ENCODE results near the gene RAB29. TPM values are rescaled to one million over a fixed set of nuclear protein-coding genes. Genes with fewer than 3 reads are reported as not detected.

The RAB29 gene
- total and polyA plus RNA-seq, 4 experiments from 2014 or later = 59.7 to 102 (median 79.3) TPM

DNA sequence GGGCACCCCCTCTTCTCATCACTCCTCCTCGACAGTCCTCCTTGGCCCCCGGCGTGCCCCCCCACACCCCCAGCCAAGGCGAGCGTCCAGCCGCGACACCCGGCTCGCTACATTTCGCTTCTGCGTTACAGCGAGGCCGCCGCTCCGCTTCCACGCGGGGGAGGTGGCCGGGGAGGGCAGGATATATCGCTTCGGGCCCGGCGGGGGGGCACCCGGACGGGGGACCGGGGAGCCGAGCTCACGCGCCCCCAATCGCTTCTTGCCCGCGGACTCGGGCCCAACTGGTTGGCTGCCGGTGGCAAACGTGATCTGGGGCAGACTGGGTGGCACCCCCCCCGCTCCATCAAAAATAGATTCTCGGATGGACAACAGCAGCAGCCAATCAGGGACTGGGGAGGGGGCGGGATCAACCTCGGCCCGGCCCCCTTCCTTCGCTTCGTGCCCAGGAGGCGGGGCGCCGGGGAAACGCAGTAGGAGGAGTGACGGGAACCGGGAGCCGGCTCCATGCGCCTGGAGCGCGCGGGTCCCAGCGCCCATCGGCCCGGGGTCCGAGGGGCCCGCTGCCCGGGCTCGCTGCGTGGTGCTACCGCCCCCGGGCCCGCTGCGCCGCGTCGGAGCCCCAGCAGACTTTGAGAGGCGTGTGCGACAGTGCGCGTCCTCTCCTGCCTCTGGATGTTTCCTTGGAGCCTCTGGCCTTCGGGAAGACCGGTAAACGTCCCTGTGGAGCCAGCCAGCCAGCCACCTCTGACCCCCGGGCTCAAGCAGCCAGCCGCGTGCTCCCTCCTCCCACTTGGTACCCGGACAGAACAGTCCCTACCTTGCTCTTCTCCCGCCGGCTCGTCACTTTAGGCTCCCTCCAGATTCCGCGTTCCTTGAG, 37.8 kb upstream of the RAB29 start, which contains the start of gene SLC41A1:
Gene SLC41A1, minus strand, starts transcription at position 321 of the 877 bp plus-strand sequence. CDS start 2,757 bp downstream, outside the sequence.
- Histone ChIP-seq H3K27ac (ENCODE audit: low read depth, low read length) (peak within 1 kb of the TSS; percentile 69), H3K4me3 (ENCODE audit: low read length in 2 of 2) (peak within 1 kb of the TSS; percentile 71 to 88), H3K27me3 (ENCODE audit: insufficient read depth, low read length) (no peaks in the 10 kb centered on the region), H3K9me3 (ENCODE audit: control insufficient read depth in 1 of 2, low read length in 2 of 2) (no peaks in the 10 kb centered on the region), H3K36me3 (ENCODE audit: insufficient read depth, low read length) (no peaks in the 10 kb centered on the region), H3K4me1 (ENCODE audit: insufficient read depth, low read length) (peaks cover 54% of the 10 kb centered on the region)
- peak; percentile 90 to 96 (median 93) for DNase-seq
- ChIA-PET CTCF (ENCODE audit: partially characterized antibody) (interaction anchor here (0.8 kb wide), 1 partner anchor 164 kb away, joined by 3 read pairs; no protein-coding TSS in a partner anchor), POLR2A (ENCODE audit: partially characterized antibody) (interaction anchor here (0.6 to 4.0 kb wide), 9 partner anchors 8 to 182 kb away, joined by 3 to 23 read pairs (median 3); partner anchors contain the start of genes NUCKS1, PM20D1 and RAB29)
- Mint-ChIP-seq H3K27me3 (no peaks in the 10 kb centered on the region), H3K36me3 (peaks cover 8 to 34% of the 10 kb centered on the region in 2 donors), H3K27ac (peak within 1 kb of the TSS; percentile 82 to 95 (median 93)), H3K4me1 (peaks cover 37 to 62% (median 49%) of the 10 kb centered on the region in 4 donors), H3K9me3 (no peaks in the 10 kb centered on the region), H3K4me3 (peak within 1 kb of the TSS; percentile 91 to 96 (median 94))
- intact Hi-C loops (cut with micrococcal nuclease) = loop anchor here (1.0 kb wide), 4 partner anchors 37 to 181 kb away; partner anchors contain the start of genes ELK4, PM20D1 and RAB29

GRCh38 chr1:205812271-205812877, 37.1 kb upstream of the RAB29 start:
- H3K27ac Mint-ChIP-seq = peak overlapping the region; percentile 82 to 95 (median 93)
- Histone ChIP-seq H3K4me3 (ENCODE audit: low read length in 2 of 2) (peak overlapping the region; percentile 63 to 71), H3K9me3 (ENCODE audit: control insufficient read depth in 1 of 2, low read length in 2 of 2) (no peaks in the 10 kb centered on the region), H3K27me3 (ENCODE audit: insufficient read depth, low read length) (no peaks in the 10 kb centered on the region), H3K27ac (ENCODE audit: low read depth, low read length) (peak overlapping the region; percentile 69), H3K36me3 (ENCODE audit: insufficient read depth, low read length) (no peaks in the 10 kb centered on the region), H3K4me1 (ENCODE audit: insufficient read depth, low read length) (peaks cover 56% of the 10 kb centered on the region)
- CTCF ChIA-PET (ENCODE audit: partially characterized antibody) = interaction anchor here (0.8 to 3.1 kb wide), 2 partner anchors 165 kb away, joined by 3 to 9 read pairs; no protein-coding TSS in a partner anchor
- peaks cover 9 to 34% of the 10 kb centered on the region in 2 donors for H3K36me3 Mint-ChIP-seq
- POLR2A ChIA-PET (ENCODE audit: partially characterized antibody) = interaction anchor here (1.0 to 4.0 kb wide), 6 partner anchors 8 to 62 kb away, joined by 3 to 23 read pairs (median 6); partner anchors contain the start of genes NUCKS1, PM20D1 and RAB29
- H3K4me1 Mint-ChIP-seq = peaks cover 38 to 64% (median 54%) of the 10 kb centered on the region in 4 donors
- DNase-seq = peak in 1 of 5 donors; percentile 19
- H3K4me3 Mint-ChIP-seq = peak overlapping the region; percentile 89 to 93 (median 91)
- intact Hi-C loops (cut with micrococcal nuclease) = no loop called here
- H3K27me3 Mint-ChIP-seq = no peaks in the 10 kb centered on the region
- no peaks in the 10 kb centered on the region for H3K9me3 Mint-ChIP-seq

GRCh38 chr1:205811660-205812059, 36.4 kb upstream of the RAB29 start:
- peak overlapping the region; percentile 89 to 93 (median 91) for H3K4me3 Mint-ChIP-seq
- no peak for DNase-seq
- no peaks in the 10 kb centered on the region for H3K9me3 Mint-ChIP-seq
- intact Hi-C loops (cut with micrococcal nuclease) = no loop called here
- peaks cover 12 to 34% of the 10 kb centered on the region in 2 donors for H3K36me3 Mint-ChIP-seq
- Histone ChIP-seq H3K9me3 (ENCODE audit: control insufficient read depth in 1 of 2, low read length in 2 of 2) (no peaks in the 10 kb centered on the region), H3K27ac (ENCODE audit: low read depth, low read length) (peak overlapping the region; percentile 69), H3K27me3 (ENCODE audit: insufficient read depth, low read length) (no peaks in the 10 kb centered on the region), H3K4me3 (ENCODE audit: low read length in 2 of 2) (peak overlapping the region in 1 of 2 donors; percentile 63), H3K36me3 (ENCODE audit: insufficient read depth, low read length) (no peaks in the 10 kb centered on the region), H3K4me1 (ENCODE audit: insufficient read depth, low read length) (peaks cover 62% of the 10 kb centered on the region)
- peak overlapping the region; percentile 82 to 95 (median 93) for H3K27ac Mint-ChIP-seq
- H3K4me1 Mint-ChIP-seq = peaks cover 45 to 71% (median 61%) of the 10 kb centered on the region in 4 donors
- no peaks in the 10 kb centered on the region for H3K27me3 Mint-ChIP-seq
- ChIA-PET POLR2A (ENCODE audit: partially characterized antibody) (interaction anchor here (1.8 to 4.0 kb wide), 3 partner anchors 37 to 62 kb away, joined by 5 to 23 read pairs (median 10); partner anchors contain the start of genes NUCKS1, PM20D1 and RAB29), CTCF (ENCODE audit: partially characterized antibody) (interaction anchor here (1.1 to 3.1 kb wide), 4 partner anchors 38 to 166 kb away, joined by 3 to 9 read pairs (median 4); partner anchors contain the start of gene PM20D1)

GRCh38 chr1:205810448-205811157, 35.3 kb upstream of the RAB29 start:
- intact Hi-C loops (cut with micrococcal nuclease) = no loop called here
- POLR2A ChIA-PET (ENCODE audit: partially characterized antibody) = interaction anchor here (0.7 to 4.0 kb wide), 4 partner anchors 18 to 61 kb away, joined by 3 to 23 read pairs (median 6); partner anchors contain the start of genes NUCKS1, PM20D1 and RAB29

GRCh38 chr1:205809942-205810345, 34.7 kb upstream of the RAB29 start:
- H3K36me3 ChIP-seq (ENCODE audit: insufficient read depth, low read length) = no peaks in the 10 kb centered on the region
- H3K4me3 ChIP-seq (ENCODE audit: low read length in 2 of 2) = no peak overlapping the region
- peaks cover 58 to 87% (median 78%) of the 10 kb centered on the region in 4 donors for H3K4me1 Mint-ChIP-seq
- H3K9me3 Mint-ChIP-seq = no peaks in the 10 kb centered on the region
- intact Hi-C loops (cut with micrococcal nuclease) = no loop called here
- no peak overlapping the region for H3K27ac ChIP-seq (ENCODE audit: low read depth, low read length)
- POLR2A ChIA-PET (ENCODE audit: partially characterized antibody) = interaction anchor here (2.1 to 4.0 kb wide), 2 partner anchors 35 to 60 kb away, joined by 6 to 23 read pairs; partner anchors contain the start of genes NUCKS1 and RAB29
- H3K27me3 Mint-ChIP-seq = no peaks in the 10 kb centered on the region
- peak overlapping the region in 2 of 8 donors; percentile 75 to 91 for H3K4me3 Mint-ChIP-seq
- H3K27ac Mint-ChIP-seq = peak overlapping the region in 1 of 7 donors; percentile 82
- DNase-seq = no peak
- peaks cover 79% of the 10 kb centered on the region for H3K4me1 ChIP-seq (ENCODE audit: insufficient read depth, low read length)
- no peaks in the 10 kb centered on the region for H3K27me3 ChIP-seq (ENCODE audit: insufficient read depth, low read length)
- H3K36me3 Mint-ChIP-seq = peaks cover 12 to 34% of the 10 kb centered on the region in 2 donors
- H3K9me3 ChIP-seq (ENCODE audit: control insufficient read depth in 1 of 2, low read length in 2 of 2) = no peaks in the 10 kb centered on the region
- CTCF ChIA-PET (ENCODE audit: partially characterized antibody) = interaction anchor here (1.3 to 3.1 kb wide), 3 partner anchors 16 to 167 kb away, joined by 3 to 9 read pairs (median 4); no protein-coding TSS in a partner anchor

More at GRCh38 chr1:205810448-205811157, 35.3 kb upstream of the RAB29 start:
- no peaks in the 10 kb centered on the region for H3K27me3 ChIP-seq (ENCODE audit: insufficient read depth, low read length)
- H3K9me3 ChIP-seq (ENCODE audit: control insufficient read depth in 1 of 2, low read length in 2 of 2) = no peaks in the 10 kb centered on the region
- peak overlapping the region in 5 of 7 donors; percentile 14 to 93 (median 69) for H3K27ac Mint-ChIP-seq
- H3K36me3 ChIP-seq (ENCODE audit: insufficient read depth, low read length) = no peaks in the 10 kb centered on the region
- H3K4me1 ChIP-seq (ENCODE audit: insufficient read depth, low read length) = peaks cover 73% of the 10 kb centered on the region
- no peaks in the 10 kb centered on the region for H3K9me3 Mint-ChIP-seq
- no peaks in the 10 kb centered on the region for H3K27me3 Mint-ChIP-seq
- H3K36me3 Mint-ChIP-seq = peaks cover 12 to 34% of the 10 kb centered on the region in 2 donors
- peak overlapping the region in 7 of 8 donors; percentile 39 to 93 (median 91) for H3K4me3 Mint-ChIP-seq
- peaks cover 52 to 82% (median 71%) of the 10 kb centered on the region in 4 donors for H3K4me1 Mint-ChIP-seq
- no peak overlapping the region for H3K4me3 ChIP-seq (ENCODE audit: low read length in 2 of 2)
- DNase-seq = no peak
- H3K27ac ChIP-seq (ENCODE audit: low read depth, low read length) = no peak overlapping the region
- CTCF ChIA-PET (ENCODE audit: partially characterized antibody) = interaction anchor here (0.7 to 3.1 kb wide), 8 partner anchors 11 to 167 kb away, joined by 3 to 9 read pairs (median 4); partner anchors contain the start of genes PM20D1 and RAB29

DNA sequence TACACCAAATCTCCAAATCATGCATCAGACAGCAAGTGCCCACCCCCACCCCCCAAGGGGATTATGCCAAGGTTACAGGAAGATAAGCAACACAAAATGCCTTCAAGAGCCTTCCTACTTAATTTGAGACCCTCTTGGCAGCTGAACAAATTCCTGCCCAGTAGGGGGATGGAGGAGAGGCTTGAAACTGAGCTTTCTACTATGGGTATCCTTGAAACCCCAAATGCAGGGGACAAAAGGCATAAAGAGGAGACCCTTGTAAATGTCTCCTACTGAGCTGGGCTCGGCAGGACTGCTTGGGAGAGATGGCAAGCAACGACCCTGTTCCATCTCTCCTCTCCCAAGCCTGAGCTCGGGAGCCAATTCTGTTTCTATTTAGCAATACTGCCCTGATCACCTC, 34.2 kb upstream of the RAB29 start:
- ChIA-PET POLR2A (ENCODE audit: partially characterized antibody) (interaction anchor here (2.1 to 4.0 kb wide), 2 partner anchors 34 to 60 kb away, joined by 6 to 23 read pairs; partner anchors contain the start of genes NUCKS1 and RAB29), CTCF (ENCODE audit: partially characterized antibody) (interaction anchor here (1.8 to 3.1 kb wide), 2 partner anchors 15 to 168 kb away, joined by 4 to 9 read pairs; no protein-coding TSS in a partner anchor)
- Histone ChIP-seq H3K27ac (ENCODE audit: low read depth, low read length) (no peak overlapping the region), H3K36me3 (ENCODE audit: insufficient read depth, low read length) (no peaks in the 10 kb centered on the region), H3K4me3 (ENCODE audit: low read length in 2 of 2) (no peak overlapping the region), H3K4me1 (ENCODE audit: insufficient read depth, low read length) (peaks cover 84% of the 10 kb centered on the region), H3K9me3 (ENCODE audit: control insufficient read depth in 1 of 2, low read length in 2 of 2) (no peaks in the 10 kb centered on the region), H3K27me3 (ENCODE audit: insufficient read depth, low read length) (no peaks in the 10 kb centered on the region)
- H3K4me3 Mint-ChIP-seq = peak overlapping the region in 5 of 8 donors; percentile 54 to 75 (median 63)
- no peaks in the 10 kb centered on the region for H3K27me3 Mint-ChIP-seq
- intact Hi-C loops (cut with micrococcal nuclease) = no loop called here
- DNase-seq = no peak
- no peaks in the 10 kb centered on the region for H3K9me3 Mint-ChIP-seq
- H3K4me1 Mint-ChIP-seq = peaks cover 62 to 90% (median 80%) of the 10 kb centered on the region in 4 donors
- peak overlapping the region in 4 of 7 donors; percentile 36 to 74 (median 56) for H3K27ac Mint-ChIP-seq
- H3K36me3 Mint-ChIP-seq = peaks cover 14 to 35% of the 10 kb centered on the region in 2 donors
